ENCODE results near the gene RNF152. TPM values are rescaled to one million over a fixed set of nuclear protein-coding genes. Genes with fewer than 3 reads are reported as not detected.

RNF152 gene
- total RNA-seq, 4 donors from 2014 or later, result 11.8 to 16.7 (median 12.8) TPM

GRCh38 chr18:61865466-61866175, 27.2 kb downstream of the RNF152 start:
- DNase-seq (ENCODE audit: low spot score in 2 of 2), result no peak
- 57 to 71% methylated on average over 3 of the region's 3 CpGs for WGBS, 2 donors
- TF ChIP-seq POLR2A (IDR thresholded peaks at IDR 0.05) (no peak), EP300 (IDR thresholded peaks at IDR 0.05) (no peak)
- TF ChIP-seq, protein P1, sequence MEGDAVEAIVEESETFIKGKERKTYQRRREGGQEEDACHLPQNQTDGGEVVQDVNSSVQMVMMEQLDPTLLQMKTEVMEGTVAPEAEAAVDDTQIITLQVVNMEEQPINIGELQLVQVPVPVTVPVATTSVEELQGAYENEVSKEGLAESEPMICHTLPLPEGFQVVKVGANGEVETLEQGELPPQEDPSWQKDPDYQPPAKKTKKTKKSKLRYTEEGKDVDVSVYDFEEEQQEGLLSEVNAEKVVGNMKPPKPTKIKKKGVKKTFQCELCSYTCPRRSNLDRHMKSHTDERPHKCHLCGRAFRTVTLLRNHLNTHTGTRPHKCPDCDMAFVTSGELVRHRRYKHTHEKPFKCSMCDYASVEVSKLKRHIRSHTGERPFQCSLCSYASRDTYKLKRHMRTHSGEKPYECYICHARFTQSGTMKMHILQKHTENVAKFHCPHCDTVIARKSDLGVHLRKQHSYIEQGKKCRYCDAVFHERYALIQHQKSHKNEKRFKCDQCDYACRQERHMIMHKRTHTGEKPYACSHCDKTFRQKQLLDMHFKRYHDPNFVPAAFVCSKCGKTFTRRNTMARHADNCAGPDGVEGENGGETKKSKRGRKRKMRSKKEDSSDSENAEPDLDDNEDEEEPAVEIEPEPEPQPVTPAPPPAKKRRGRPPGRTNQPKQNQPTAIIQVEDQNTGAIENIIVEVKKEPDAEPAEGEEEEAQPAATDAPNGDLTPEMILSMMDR (IDR thresholded peaks at IDR 0.05), result no peak
- H3K36me3 ChIP-seq, result no peaks in the 10 kb centered on the region
- H3K9me3 ChIP-seq, result no peaks in the 10 kb centered on the region
- H3K4me1 ChIP-seq, result no peaks in the 10 kb centered on the region
- no peak overlapping the region for H3K27ac ChIP-seq
- H3K4me3 ChIP-seq, result no peak overlapping the region
- H3K27me3 ChIP-seq, result no peaks in the 10 kb centered on the region

GRCh38 chr18:61861372-61861771, 31.4 kb downstream of the RNF152 start:
- Histone ChIP-seq H3K36me3 (no peaks in the 10 kb centered on the region), H3K4me3 (no peak overlapping the region), H3K27ac (no peak overlapping the region), H3K27me3 (no peaks in the 10 kb centered on the region), H3K4me1 (no peaks in the 10 kb centered on the region), H3K9me3 (no peaks in the 10 kb centered on the region)
- DNase-seq (ENCODE audit: low spot score in 2 of 2), result no peak
- 91 to 97% methylated on average over 3 of the region's 3 CpGs for WGBS, 2 donors
- TF ChIP-seq EP300 (IDR thresholded peaks at IDR 0.05) (no peak), POLR2A (IDR thresholded peaks at IDR 0.05) (no peak)
- TF ChIP-seq, protein P1 (IDR thresholded peaks at IDR 0.05), result no peak

DNA sequence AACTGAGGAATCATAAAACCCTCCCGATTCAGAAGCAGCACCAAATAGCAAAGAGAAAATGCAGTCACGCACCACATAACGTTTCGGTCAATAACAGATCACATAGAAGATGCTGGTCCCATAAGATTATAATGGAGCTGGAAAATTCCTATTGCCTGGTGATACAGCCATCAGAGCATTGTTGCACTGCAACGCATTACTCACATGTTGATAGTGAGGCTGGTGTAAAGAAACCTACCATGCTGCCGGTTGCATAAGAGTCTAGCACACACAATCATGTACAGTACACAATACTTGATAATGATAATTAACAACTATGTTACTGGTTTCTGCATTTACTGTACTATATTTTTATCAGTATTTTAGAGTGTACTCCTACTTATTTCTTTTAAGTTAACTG, 32.5 kb downstream of the RNF152 start:
- no peaks in the 10 kb centered on the region for H3K9me3 ChIP-seq
- no peak for DNase-seq (ENCODE audit: low spot score in 2 of 2)
- H3K27ac ChIP-seq, result no peak overlapping the region
- H3K36me3 ChIP-seq, result no peaks in the 10 kb centered on the region
- H3K4me1 ChIP-seq, result no peaks in the 10 kb centered on the region
- 87 to 98% methylated on average over 6 of the region's 6 CpGs for WGBS, 2 donors
- no peak overlapping the region for H3K4me3 ChIP-seq
- TF ChIP-seq, protein P1 (IDR thresholded peaks at IDR 0.05), result no peak
- TF ChIP-seq POLR2A (IDR thresholded peaks at IDR 0.05) (no peak), EP300 (IDR thresholded peaks at IDR 0.05) (no peak)
- no peaks in the 10 kb centered on the region for H3K27me3 ChIP-seq

DNA sequence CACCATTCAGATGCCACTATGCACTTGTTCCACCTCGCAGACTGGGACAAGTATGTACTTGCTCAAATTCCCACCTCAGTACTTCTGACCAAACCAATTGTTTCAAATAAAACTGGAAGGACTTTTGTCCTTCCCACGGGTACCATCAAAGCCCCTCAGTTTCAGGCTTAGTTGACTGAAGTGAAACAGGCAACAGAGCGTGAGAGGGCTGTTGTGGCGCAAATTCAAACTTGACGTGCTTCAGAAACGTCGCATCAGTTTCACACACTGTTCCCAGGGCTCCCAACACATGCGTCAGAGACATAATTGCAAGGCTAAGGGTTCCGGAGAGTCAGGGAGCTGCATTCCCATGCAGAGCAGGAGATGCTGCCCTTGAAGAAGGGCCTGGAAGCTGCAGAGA, 33.7 kb downstream of the RNF152 start:
- Histone ChIP-seq H3K4me1 (no peaks in the 10 kb centered on the region), H3K9me3 (no peaks in the 10 kb centered on the region), H3K27ac (no peak overlapping the region), H3K4me3 (no peak overlapping the region), H3K36me3 (no peaks in the 10 kb centered on the region), H3K27me3 (no peaks in the 10 kb centered on the region)
- DNase-seq (ENCODE audit: low spot score in 2 of 2), result no peak
- 92 to 94% methylated on average over 9 of the region's 9 CpGs for WGBS, 2 donors
- TF ChIP-seq POLR2A (IDR thresholded peaks at IDR 0.05), result no peak
- no peak for TF ChIP-seq EP300 (IDR thresholded peaks at IDR 0.05)
- TF ChIP-seq, protein P1 (IDR thresholded peaks at IDR 0.05), result no peak

DNA sequence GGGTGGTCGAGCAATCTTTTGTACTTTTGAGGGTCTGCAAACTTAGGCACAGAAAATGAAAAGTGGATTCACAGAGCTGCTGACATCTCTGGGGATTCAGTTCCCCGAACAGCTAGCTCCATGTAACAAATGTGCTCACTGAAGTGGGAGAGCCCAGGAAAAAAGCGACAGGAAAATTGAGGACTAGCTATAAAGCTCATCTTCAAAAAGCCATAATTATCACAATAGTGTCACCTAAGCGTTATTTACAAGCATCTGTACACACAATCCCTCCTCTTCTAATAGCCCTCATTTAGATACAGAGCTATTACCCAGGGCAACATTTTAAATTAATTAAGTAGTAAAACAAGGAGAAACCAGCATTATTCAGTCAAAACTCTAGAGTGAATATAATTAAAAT, 36.1 kb downstream of the RNF152 start:
- Histone ChIP-seq H3K36me3 (no peaks in the 10 kb centered on the region), H3K4me3 (no peak overlapping the region), H3K27me3 (no peaks in the 10 kb centered on the region), H3K9me3 (no peaks in the 10 kb centered on the region), H3K4me1 (no peaks in the 10 kb centered on the region), H3K27ac (no peak overlapping the region)
- TF ChIP-seq, protein P1 (IDR thresholded peaks at IDR 0.05), result no peak
- TF ChIP-seq POLR2A (IDR thresholded peaks at IDR 0.05), result no peak
- 59 to 74% methylated on average over 4 of the region's 4 CpGs for WGBS, 2 donors
- no peak for DNase-seq (ENCODE audit: low spot score in 2 of 2)
